B cell (primary cell): ENCODE data around the gene RASGRP2. TPM values are rescaled to one million over a fixed set of nuclear protein-coding genes. Genes with fewer than 3 reads are reported as not detected.

ENCODE experiments used
- ATAC-seq: fragments of 200-7000 bp; cut with Tn5 transposase; one replicate; pipeline ENCODE4 v1.10.0; 2021; ENCODE audit warnings: low read depth, mild to moderate bottlenecking, moderate number of reproducible peaks, moderate library complexity
- CTCF ChIA-PET: fragments of 350-600 bp; sonication (Branson Sonifier 250); formaldehyde crosslinking; loops from one replicate; lab custom pipeline; 2021; ENCODE audit warnings: antibody characterized with exemption, inconsistent platforms; lab: Charles Lee
- POLR2A ChIA-PET: fragments of 350-600 bp; sonication (Branson Sonifier 250); formaldehyde crosslinking; loops from one replicate; lab custom pipeline; 2021; ENCODE audit warnings: antibody characterized with exemption; lab: Charles Lee
- DNase-seq: peaks from one replicate; pipeline ENCODE4 v3.0.0; 2013
- H2AFZ ChIP-seq: 2 replicates; pipeline ENCODE4 v1.6.1; 2012; ENCODE audit warnings: mild to moderate bottlenecking, low read depth, low read length; ENCODE audit not compliant: insufficient read depth, poor library complexity, severe bottlenecking
- H3K27ac ChIP-seq, 2 donors: 1 replicate in 1 of 2; 2 replicates in 1 of 2; pipeline ENCODE4 v1.5.1; 2012 to 2013; ENCODE audit warnings: low read length in 2 of 2, mild to moderate bottlenecking in 2 of 2, moderate library complexity in 1 of 2
- H3K27me3 ChIP-seq, 4 experiments: fragments of 200-600 bp in 1 of 4; sonication (generic) in 1 of 4; replicated peaks in 1 of 4; 1 replicate in 2 of 4; 2 replicates in 2 of 4; pipeline versions ENCODE4 v1.6.1 to v1.7.0; 2013 to 2016; ENCODE audit warnings: low read length in 3 of 4, mild to moderate bottlenecking in 2 of 4, mixed read lengths in 1 of 4, moderate library complexity in 1 of 4; ENCODE audit not compliant: insufficient read depth in 4 of 4, control insufficient read depth in 3 of 4; ENCODE audit errors: control extremely low read depth in 1 of 4
- H3K36me3 ChIP-seq, 2 experiments: replicated peaks in 1 of 2; 1 replicate in 1 of 2; 2 replicates in 1 of 2; pipeline versions ENCODE4 v1.6.1 to v1.7.1; 2013; ENCODE audit warnings: low read length in 1 of 2; ENCODE audit not compliant: insufficient read depth in 2 of 2, control insufficient read depth in 1 of 2; ENCODE audit errors: control extremely low read depth in 1 of 2, extremely low read depth in 1 of 2
- H3K4me1 ChIP-seq, 2 donors: fragments of 200-600 bp in 1 of 2; sonication (generic) in 1 of 2; 1 replicate in 1 of 2; 2 replicates in 1 of 2; pipeline versions ENCODE4 v1.5.1 to v1.6.1; 2013 to 2017; ENCODE audit warnings: low read length in 2 of 2; ENCODE audit not compliant: control insufficient read depth in 2 of 2, insufficient read depth in 2 of 2
- H3K4me2 ChIP-seq: replicated peaks from 2 replicates; pipeline ENCODE3; 2012; ENCODE audit warnings: mild to moderate bottlenecking, low read depth, low read length; ENCODE audit not compliant: poor library complexity, severe bottlenecking
- H3K4me3 ChIP-seq, 5 experiments: fragments of 200-600 bp in 1 of 5; sonication (generic) in 1 of 5; 1 replicate in 3 of 5; 2 replicates in 2 of 5; pipeline versions ENCODE4 v1.5.1 to v1.7.0; 2011 to 2016; ENCODE audit warnings: low read length in 4 of 5, mild to moderate bottlenecking in 4 of 5, low read depth in 2 of 5, control low read depth in 1 of 5, moderate library complexity in 1 of 5; ENCODE audit not compliant: insufficient read depth in 1 of 5; ENCODE audit errors: control extremely low read depth in 1 of 5, extremely low read depth in 1 of 5
- H3K79me2 ChIP-seq: fragments of 200-600 bp; sonication (generic); one replicate; pipeline ENCODE4 v1.6.0; 2016; ENCODE audit warnings: low read length; ENCODE audit not compliant: control insufficient read depth, insufficient read depth
- H3K9ac ChIP-seq: fragments of 200-600 bp; sonication (generic); 2 replicates; pipeline ENCODE4 v1.6.1; 2017; ENCODE audit warnings: mild to moderate bottlenecking, low read length, moderate library complexity
- H3K9me3 ChIP-seq, 3 donors: one replicate each; pipeline versions ENCODE4 v1.6.1 to v1.7.1; 2013; ENCODE audit warnings: low read length in 2 of 3; ENCODE audit not compliant: control insufficient read depth in 2 of 3, insufficient read depth in 1 of 3; ENCODE audit errors: control extremely low read depth in 1 of 3
- H4K20me1 ChIP-seq: 2 replicates; pipeline ENCODE4 v1.6.0; 2012; ENCODE audit warnings: mild to moderate bottlenecking, low read length; ENCODE audit not compliant: insufficient read depth, control insufficient read depth, poor library complexity, severe bottlenecking
- H3K27ac Mint-ChIP-seq: one replicate; pipeline ENCODE4 v1.8.0; 2021; ENCODE audit warnings: mixed read lengths
- H3K27me3 Mint-ChIP-seq: one replicate; pipeline ENCODE4 v1.8.0; 2021; ENCODE audit warnings: mixed read lengths
- H3K4me1 Mint-ChIP-seq: one replicate; pipeline ENCODE4 v1.8.0; 2021; ENCODE audit warnings: mixed read lengths
- H3K4me3 Mint-ChIP-seq: one replicate; pipeline ENCODE4 v1.8.0; 2021; ENCODE audit warnings: mixed read lengths
- H3K9me3 Mint-ChIP-seq: one replicate; pipeline ENCODE4 v1.8.0; 2022; ENCODE audit warnings: mixed read lengths; ENCODE audit not compliant: insufficient read depth
- EZH2 ChIP-seq: IDR thresholded peaks from 2 replicates; pipeline ENCODE4 v1.6.1; 2012; ENCODE audit warnings: borderline replicate concordance, low read depth, mild to moderate bottlenecking, moderate library complexity, low read length; ENCODE audit not compliant: insufficient read depth, poor library complexity, severe bottlenecking
- WGBS: methylation state at CpG from one replicate; pipeline ENCODE4 v1.1.5; 2013; ENCODE audit warnings: missing lambda C conversion rate; ENCODE audit not compliant: insufficient coverage; 5-methylcytosine and 5-hydroxymethylcytosine counted together
- intact Hi-C: fragments of 100-400 bp; cut with micrococcal nuclease; formaldehyde crosslinking; loops from one replicate; pipeline ENCODE4 v1.10.0; 2022
- polyA plus RNA-seq: library from polyadenylated mRNA; depleted of rRNA; stranded (reverse); fragments of >200 nt; gene quantifications from 2 replicates; pipeline ENCODE4 v1.2.3, GENCODE V29; 2012
- total RNA-seq, 2 donors: library from RNA; stranded (reverse); fragments of 120-200 nt in 1 of 2; gene quantifications; 1 replicate in 1 of 2; 2 replicates in 1 of 2; pipeline versions ENCODE4 v1.2.3 to v1.2.4, GENCODE V29; 2013 to 2022
- TF ChIP-seq, protein P1 (sequence below): fragments of 200-600 bp; IDR thresholded peaks from one replicate; pipeline ENCODE4 v1.8.0; 2022; ENCODE audit warnings: antibody characterized with exemption, mild to moderate bottlenecking

The RASGRP2 gene
- total and polyA plus RNA-seq, 2 donors (not counting 1 experiment from before 2014, with no cell fraction given), result 628 to 1,139 TPM

DNA sequence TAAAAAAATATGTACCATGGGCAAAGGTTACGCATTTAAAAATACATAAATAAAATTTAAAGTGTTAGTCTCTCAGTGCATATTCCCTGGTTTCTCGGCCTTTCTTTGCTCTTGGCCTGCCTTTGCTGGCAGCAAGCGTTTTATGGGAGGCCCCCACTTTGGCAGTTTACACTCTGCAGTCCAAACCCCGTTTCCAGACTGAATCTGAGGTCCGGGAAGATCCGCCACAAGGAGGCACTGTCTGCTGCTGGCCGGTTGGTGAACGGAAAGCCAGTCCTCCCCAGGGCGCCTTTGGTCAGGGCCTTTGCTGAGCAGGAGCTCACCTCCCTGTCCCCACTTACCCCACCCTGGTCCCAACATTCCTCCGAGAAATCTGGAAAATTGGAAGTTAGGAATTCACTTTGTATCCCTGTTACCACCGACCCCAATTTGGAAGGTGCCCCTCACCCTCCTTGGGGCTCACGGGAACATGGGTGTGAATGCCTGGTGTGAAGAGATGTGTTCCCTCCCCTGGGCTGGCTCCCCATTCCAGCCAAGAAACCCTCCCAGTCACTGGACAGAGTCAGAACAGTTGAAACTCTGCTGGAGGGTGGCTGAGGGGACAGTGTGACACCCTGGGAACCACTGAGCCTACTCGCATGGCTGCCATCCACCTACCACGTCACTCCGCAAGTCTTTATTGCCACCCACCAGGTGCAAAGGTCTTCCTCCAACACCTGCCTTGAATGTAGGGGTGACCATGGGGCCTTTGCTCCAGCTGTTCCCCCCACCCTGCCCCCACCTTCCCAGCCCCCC lies 43.8 kb upstream of the RASGRP2 start:
- ChIA-PET POLR2A (interaction anchor here (0.6 to 1.3 kb wide), 6 partner anchors 9 to 90 kb away, joined by 3 to 9 read pairs (median 3); partner anchors contain the start of genes CDC42BPG, MEN1, RASGRP2 and SF1), CTCF (interaction anchor here (0.6 to 6.6 kb wide), 16 partner anchors 9 to 107 kb away, joined by 3 to 73 read pairs (median 4); partner anchors contain the start of genes CDC42BPG, MAP4K2, MEN1 and RASGRP2)
- intact Hi-C loops, result loop anchor here (1.0 to 2.0 kb wide), 3 partner anchors 12 to 107 kb away; partner anchors contain the start of gene CDC42BPG
- Histone ChIP-seq H3K79me2 (peaks cover 5% of the 10 kb centered on the region), H3K36me3 (peaks cover 4 to 40% of the 10 kb centered on the region in 2 experiments), H3K4me3 (no peak overlapping the region), H3K9ac (no peak overlapping the region), H3K9me3 (no peaks in the 10 kb centered on the region), H2AFZ (peak overlapping the region; percentile 27), H4K20me1 (no peaks in the 10 kb centered on the region), H3K27ac (peak overlapping the region; percentile 25 to 56), H3K4me1 (peaks cover 12 to 14% of the 10 kb centered on the region in 2 donors), H3K4me2 (peak overlapping the region; percentile 29), H3K27me3 (no peaks in the 10 kb centered on the region)
- Mint-ChIP-seq H3K9me3 (no peaks in the 10 kb centered on the region), H3K27ac (peak overlapping the region; percentile 81), H3K4me1 (peaks cover 12% of the 10 kb centered on the region), H3K27me3 (no peaks in the 10 kb centered on the region), H3K4me3 (no peak overlapping the region)
- TF ChIP-seq, protein P1, sequence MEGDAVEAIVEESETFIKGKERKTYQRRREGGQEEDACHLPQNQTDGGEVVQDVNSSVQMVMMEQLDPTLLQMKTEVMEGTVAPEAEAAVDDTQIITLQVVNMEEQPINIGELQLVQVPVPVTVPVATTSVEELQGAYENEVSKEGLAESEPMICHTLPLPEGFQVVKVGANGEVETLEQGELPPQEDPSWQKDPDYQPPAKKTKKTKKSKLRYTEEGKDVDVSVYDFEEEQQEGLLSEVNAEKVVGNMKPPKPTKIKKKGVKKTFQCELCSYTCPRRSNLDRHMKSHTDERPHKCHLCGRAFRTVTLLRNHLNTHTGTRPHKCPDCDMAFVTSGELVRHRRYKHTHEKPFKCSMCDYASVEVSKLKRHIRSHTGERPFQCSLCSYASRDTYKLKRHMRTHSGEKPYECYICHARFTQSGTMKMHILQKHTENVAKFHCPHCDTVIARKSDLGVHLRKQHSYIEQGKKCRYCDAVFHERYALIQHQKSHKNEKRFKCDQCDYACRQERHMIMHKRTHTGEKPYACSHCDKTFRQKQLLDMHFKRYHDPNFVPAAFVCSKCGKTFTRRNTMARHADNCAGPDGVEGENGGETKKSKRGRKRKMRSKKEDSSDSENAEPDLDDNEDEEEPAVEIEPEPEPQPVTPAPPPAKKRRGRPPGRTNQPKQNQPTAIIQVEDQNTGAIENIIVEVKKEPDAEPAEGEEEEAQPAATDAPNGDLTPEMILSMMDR, result peak; percentile 77
- no peak for TF ChIP-seq EZH2
- 40% methylated on average over 10 of the region's 15 CpGs for WGBS
- DNase-seq (peak; percentile 73), ATAC-seq (peak; percentile 83)
